Esophagus (tissue), 2 donors: ENCODE measurements around the gene EMB. TPM values are rescaled to one million over a fixed set of nuclear protein-coding genes. Genes with fewer than 3 reads are reported as not detected.
A peak's percentile ranks its signal among the peaks of the same experiment; 100 is the strongest.
"Not testable (repeated sequence)": the region's sequence is repeated elsewhere in the genome, so short reads cannot be mapped to it uniquely, and the experiment has no call there.

Experiments used
- H3K27ac ChIP-seq, 2 donors: one replicate each; pipeline ENCODE4 v1.5.1; 2013; ENCODE audit warnings: low read depth in 2 of 2, mild to moderate bottlenecking in 2 of 2, inconsistent platforms in 1 of 2, low read length in 1 of 2, moderate library complexity in 1 of 2
- H3K27me3 ChIP-seq, 2 donors: one replicate each; pipeline ENCODE4 v1.6.1; 2013; ENCODE audit warnings: low read length in 2 of 2, control low read depth in 1 of 2, mild to moderate bottlenecking in 1 of 2; ENCODE audit not compliant: insufficient read depth in 2 of 2, control insufficient read depth in 1 of 2
- H3K36me3 ChIP-seq, 2 donors: one replicate each; pipeline ENCODE4 v1.6.1; 2013; ENCODE audit warnings: low read length in 1 of 2; ENCODE audit not compliant: control insufficient read depth in 2 of 2, insufficient read depth in 2 of 2
- H3K4me1 ChIP-seq, 2 donors: one replicate each; pipeline ENCODE4 v1.6.1; 2013; ENCODE audit warnings: low read length in 1 of 2; ENCODE audit not compliant: control insufficient read depth in 2 of 2, insufficient read depth in 2 of 2
- H3K4me3 ChIP-seq, 2 donors: one replicate each; pipeline ENCODE4 v1.5.1; 2013; ENCODE audit warnings: low read length in 2 of 2, mild to moderate bottlenecking in 2 of 2, low read depth in 1 of 2, moderate library complexity in 1 of 2
- H3K9me3 ChIP-seq, 2 donors: one replicate each; pipeline ENCODE4 v1.6.1; 2013; ENCODE audit warnings: mild to moderate bottlenecking in 2 of 2, low read depth in 1 of 2, low read length in 1 of 2, moderate library complexity in 1 of 2; ENCODE audit not compliant: control insufficient read depth in 2 of 2, insufficient read depth in 1 of 2
- WGBS, 2 donors: extraction: QIAGEN DNeasy Blood & Tissue Kit; methylation state at CpG; one replicate each; pipeline ENCODE4 v1.1.7; 2013; 5-methylcytosine and 5-hydroxymethylcytosine counted together
- polyA plus RNA-seq, 2 donors: library from polyadenylated mRNA; stranded (reverse); fragments of 200-250 nt; gene quantifications; one replicate each; pipeline ENCODE4 v1.2.3, GENCODE V29; 2013
- donor health status: healthy with polysubstance abuse.
- donor health status: Bipolar disorder and iron deficiency.

Gene EMB, protein sequence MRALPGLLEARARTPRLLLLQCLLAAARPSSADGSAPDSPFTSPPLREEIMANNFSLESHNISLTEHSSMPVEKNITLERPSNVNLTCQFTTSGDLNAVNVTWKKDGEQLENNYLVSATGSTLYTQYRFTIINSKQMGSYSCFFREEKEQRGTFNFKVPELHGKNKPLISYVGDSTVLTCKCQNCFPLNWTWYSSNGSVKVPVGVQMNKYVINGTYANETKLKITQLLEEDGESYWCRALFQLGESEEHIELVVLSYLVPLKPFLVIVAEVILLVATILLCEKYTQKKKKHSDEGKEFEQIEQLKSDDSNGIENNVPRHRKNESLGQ
- 1 to 10 TPM; 1.7 to 3.5 TPM for polyA plus RNA-seq

DNA sequence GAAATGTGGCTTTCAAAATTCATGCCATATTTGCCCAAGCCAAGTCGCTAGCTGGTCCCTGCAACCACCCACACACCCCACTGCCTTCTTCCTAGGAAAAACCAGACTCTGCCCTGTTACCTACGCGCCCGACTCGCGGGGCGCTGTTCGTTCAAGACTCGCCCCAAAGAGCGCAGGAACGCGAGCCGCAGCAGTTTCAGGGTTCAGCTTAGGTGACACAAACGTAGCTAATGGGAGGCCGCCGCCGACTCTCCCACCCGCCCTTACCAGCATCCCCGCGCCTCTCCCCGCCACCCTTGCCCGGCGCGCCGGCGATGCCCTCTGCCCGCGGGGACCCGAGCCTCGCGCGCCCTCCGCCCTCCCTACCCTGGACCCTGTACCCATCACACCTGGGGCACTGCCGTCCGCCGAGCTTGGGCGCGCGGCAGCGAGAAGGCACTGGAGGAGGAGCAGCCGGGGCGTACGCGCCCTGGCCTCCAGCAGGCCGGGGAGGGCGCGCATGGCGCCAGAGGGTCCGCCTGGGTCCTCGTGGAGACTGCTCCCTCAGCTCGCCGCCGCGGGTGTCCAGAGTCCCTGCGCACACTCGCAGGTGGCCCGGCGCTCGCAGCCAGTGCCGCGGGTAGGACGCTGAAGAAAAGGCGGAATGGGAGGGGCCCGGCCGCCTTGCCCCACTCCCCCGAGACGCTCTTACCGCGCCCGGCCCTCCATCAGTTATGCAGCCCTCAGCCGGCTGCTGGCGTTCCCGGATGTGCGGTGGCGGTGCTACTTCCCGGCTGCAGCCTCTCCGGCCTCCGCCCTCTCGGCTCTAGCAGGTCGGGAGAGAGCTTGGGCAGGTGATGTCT is at the start of gene EMB:
Gene EMB, minus strand, starts transcription at position 638 of the 842 bp plus-strand sequence. Its CDS starts 137 bp downstream, at position 501.
- Histone ChIP-seq H3K4me1 (peaks cover 0 to 3% of the 10 kb centered on the region in 2 donors), H3K9me3 (peaks cover 0 to 3% of the 10 kb centered on the region in 2 donors), H3K36me3 (no peaks in the 10 kb centered on the region), H3K27ac (peak within 1 kb of the TSS; percentile 73 to 76), H3K4me3 (peak within 1 kb of the TSS; percentile 52 to 68), H3K27me3 (no peaks in the 10 kb centered on the region)
- WGBS, 2 donors, result 1% methylated on average over 80 of the region's 80 CpGs

DNA sequence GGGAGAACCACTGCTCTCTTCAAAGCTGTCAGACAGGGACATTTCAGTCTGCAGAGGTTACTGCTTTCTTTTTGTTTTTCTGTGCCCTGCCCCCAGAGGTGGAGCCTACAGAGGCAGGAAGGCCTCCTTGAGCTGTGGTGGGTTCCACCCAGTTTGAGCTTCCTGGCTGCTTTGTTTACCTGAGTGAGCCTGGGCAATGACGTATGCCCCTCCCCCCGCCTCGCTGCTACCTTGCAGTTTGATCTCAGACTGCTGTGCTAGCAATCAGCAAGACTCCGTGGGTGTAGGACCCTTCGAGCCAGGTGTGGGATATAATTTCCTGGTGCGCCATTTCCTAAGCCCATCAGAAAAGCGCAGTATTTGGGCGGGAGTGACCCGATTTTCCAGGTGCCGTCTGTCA is 48.4 kb upstream of the EMB start:
- H3K27ac ChIP-seq, H3K4me1 ChIP-seq, H3K9me3 ChIP-seq, H3K27me3 ChIP-seq, H3K4me3 ChIP-seq, H3K36me3 ChIP-seq: not testable (repeated sequence)
- WGBS, 2 donors, result 91 to 92% methylated on average over 10 of the region's 10 CpGs

- not testable (repeated sequence) for H3K36me3 ChIP-seq, H3K4me1 ChIP-seq, H3K9me3 ChIP-seq, H3K27me3 ChIP-seq, H3K4me3 ChIP-seq, H3K27ac ChIP-seq
- WGBS, 2 donors, result 73 to 80% methylated on average over 2 of the region's 2 CpGs
Measured at GRCh38 chr5:50478790-50479189, 37.7 kb upstream of the EMB start.

GRCh38 chr5:50476549-50476948 is 35.5 kb upstream of the EMB start:
- WGBS, 2 donors, result 41 to 43% methylated on average over 1 of the region's 1 CpG
- no peaks in the 10 kb centered on the region for H3K4me1 ChIP-seq
- H3K27me3 ChIP-seq, result no peaks in the 10 kb centered on the region
- no peak overlapping the region for H3K4me3 ChIP-seq
- H3K27ac ChIP-seq, result no peak overlapping the region
- peaks cover 0 to 4% of the 10 kb centered on the region in 2 donors for H3K9me3 ChIP-seq
- no peaks in the 10 kb centered on the region for H3K36me3 ChIP-seq

- not testable (repeated sequence) for H3K4me3 ChIP-seq, H3K27me3 ChIP-seq, H3K27ac ChIP-seq, H3K9me3 ChIP-seq, H3K4me1 ChIP-seq, H3K36me3 ChIP-seq
- 92 to 95% methylated on average over 23 of the region's 23 CpGs for WGBS, 2 donors
Measured at GRCh38 chr5:50465015-50465414, 23.9 kb upstream of the EMB start.

DNA sequence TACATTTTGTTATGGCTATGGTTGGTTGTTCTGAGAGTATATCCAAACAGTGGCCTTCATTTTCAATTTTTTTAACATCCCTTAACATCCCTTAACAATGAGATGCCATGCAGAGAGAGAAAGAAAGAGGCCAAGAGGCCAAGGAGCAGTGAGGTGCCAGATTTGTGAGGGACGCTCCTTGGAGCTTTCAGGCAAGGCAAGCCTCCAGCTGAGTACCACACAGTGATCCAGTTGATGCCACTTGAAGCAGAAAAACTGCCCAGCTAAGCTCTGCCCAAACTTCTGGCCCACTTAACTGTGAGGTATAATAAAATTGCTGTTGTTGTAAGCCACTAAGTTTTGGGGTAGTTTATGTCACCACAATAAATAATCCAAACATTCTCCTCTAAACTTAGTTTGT is 22.6 kb upstream of the EMB start:
- H3K4me3 ChIP-seq, result no peak overlapping the region
- no peaks in the 10 kb centered on the region for H3K27me3 ChIP-seq
- no peaks in the 10 kb centered on the region for H3K9me3 ChIP-seq
- 82 to 86% methylated on average over 1 of the region's 1 CpG for WGBS, 2 donors
- no peaks in the 10 kb centered on the region for H3K36me3 ChIP-seq
- H3K4me1 ChIP-seq, result no peaks in the 10 kb centered on the region
- no peak overlapping the region for H3K27ac ChIP-seq

- Histone ChIP-seq H3K27me3 (no peaks in the 10 kb centered on the region), H3K36me3 (no peaks in the 10 kb centered on the region)
- 80 to 83% methylated on average over 2 of the region's 2 CpGs for WGBS, 2 donors
Measured at GRCh38 chr5:50463047-50463446, 22.0 kb upstream of the EMB start.

GRCh38 chr5:50462579-50462978 is 21.5 kb upstream of the EMB start:
- H3K27ac ChIP-seq, H3K27me3 ChIP-seq, H3K9me3 ChIP-seq, H3K4me3 ChIP-seq, H3K36me3 ChIP-seq, H3K4me1 ChIP-seq: not testable (repeated sequence)
- 83 to 85% methylated on average over 1 of the region's 1 CpG for whole genome bisulfite sequencing, 2 donors

More at GRCh38 chr5:50463047-50463446, 22.0 kb upstream of the EMB start:
- Histone ChIP-seq H3K4me3 (no peak overlapping the region), H3K27ac (no peak overlapping the region), H3K4me1 (no peaks in the 10 kb centered on the region), H3K9me3 (no peaks in the 10 kb centered on the region)

- H3K27ac ChIP-seq, H3K9me3 ChIP-seq, H3K27me3 ChIP-seq, H3K4me3 ChIP-seq, H3K36me3 ChIP-seq, H3K4me1 ChIP-seq: not testable (repeated sequence)
- 67 to 71% methylated on average over 9 of the region's 9 CpGs for WGBS, 2 donors
Measured at GRCh38 chr5:50458372-50458771, 17.3 kb upstream of the EMB start.
